NOMO-1 (cell line): Measurements from ENCODE around the gene UBAC2.
"Not testable (repeated sequence)": the region's sequence is repeated elsewhere in the genome, so short reads cannot be mapped to it uniquely, and the experiment has no call there.

Source experiments
- DNase-seq, 2 experiments: peaks; one replicate each; lab custom pipeline; 2025; ENCODE audit not compliant: unreplicated experiment in 2 of 2; lab: John Stamatoyannopoulos, UW

The UBAC2 gene

GRCh38 chr13:99182439-99182838 lies 18.2 kb upstream of the UBAC2 start:
- no peak for DNase-seq

DNA sequence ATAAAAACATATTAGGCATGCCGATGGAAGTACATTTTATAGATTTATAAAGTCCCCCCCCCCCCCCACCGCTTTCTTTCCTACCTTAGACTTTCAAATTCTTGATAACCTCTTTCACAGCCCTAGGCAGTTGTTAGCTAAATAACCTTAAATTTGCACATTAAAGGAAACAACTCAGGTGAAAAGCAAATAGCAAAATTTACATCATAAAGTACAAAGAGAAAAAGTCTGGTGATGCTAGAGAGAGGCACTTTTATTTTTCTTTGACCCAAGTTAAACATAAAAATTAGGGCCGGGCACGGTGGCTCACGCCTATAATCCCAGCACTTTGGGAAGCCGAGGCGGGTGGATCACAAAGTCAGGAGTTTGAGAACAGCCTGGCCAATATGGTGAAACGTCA lies 15.0 kb upstream of the UBAC2 start:
- DNase-seq = no peak

GRCh38 chr13:99190147-99190985 lies 10.3 kb upstream of the UBAC2 start:
- DNase-seq = no peak

GRCh38 chr13:99191336-99191899 lies 9.2 kb upstream of the UBAC2 start:
- DNase-seq = no peak

GRCh38 chr13:99191900-99192399 lies 8.7 kb upstream of the UBAC2 start:
- peak; percentile 76 to 79 for DNase-seq

- DNase-seq = no peak
These were observed 8.2 kb upstream of the UBAC2 start for GRCh38 chr13:99192480-99192879.

GRCh38 chr13:99193152-99193551 lies 7.5 kb upstream of the UBAC2 start:
- DNase-seq = no peak

- peak in 1 of 2 experiments; percentile 50 for DNase-seq
These were observed 4.1 kb upstream of the UBAC2 start for GRCh38 chr13:99196466-99197116.

- no peak for DNase-seq
These were observed 3.5 kb upstream of the UBAC2 start for GRCh38 chr13:99197117-99197651.

GRCh38 chr13:99199541-99200431 lies 868 bp upstream of the UBAC2 start:
- peak in 1 of 2 experiments; percentile 27 for DNase-seq

DNA sequence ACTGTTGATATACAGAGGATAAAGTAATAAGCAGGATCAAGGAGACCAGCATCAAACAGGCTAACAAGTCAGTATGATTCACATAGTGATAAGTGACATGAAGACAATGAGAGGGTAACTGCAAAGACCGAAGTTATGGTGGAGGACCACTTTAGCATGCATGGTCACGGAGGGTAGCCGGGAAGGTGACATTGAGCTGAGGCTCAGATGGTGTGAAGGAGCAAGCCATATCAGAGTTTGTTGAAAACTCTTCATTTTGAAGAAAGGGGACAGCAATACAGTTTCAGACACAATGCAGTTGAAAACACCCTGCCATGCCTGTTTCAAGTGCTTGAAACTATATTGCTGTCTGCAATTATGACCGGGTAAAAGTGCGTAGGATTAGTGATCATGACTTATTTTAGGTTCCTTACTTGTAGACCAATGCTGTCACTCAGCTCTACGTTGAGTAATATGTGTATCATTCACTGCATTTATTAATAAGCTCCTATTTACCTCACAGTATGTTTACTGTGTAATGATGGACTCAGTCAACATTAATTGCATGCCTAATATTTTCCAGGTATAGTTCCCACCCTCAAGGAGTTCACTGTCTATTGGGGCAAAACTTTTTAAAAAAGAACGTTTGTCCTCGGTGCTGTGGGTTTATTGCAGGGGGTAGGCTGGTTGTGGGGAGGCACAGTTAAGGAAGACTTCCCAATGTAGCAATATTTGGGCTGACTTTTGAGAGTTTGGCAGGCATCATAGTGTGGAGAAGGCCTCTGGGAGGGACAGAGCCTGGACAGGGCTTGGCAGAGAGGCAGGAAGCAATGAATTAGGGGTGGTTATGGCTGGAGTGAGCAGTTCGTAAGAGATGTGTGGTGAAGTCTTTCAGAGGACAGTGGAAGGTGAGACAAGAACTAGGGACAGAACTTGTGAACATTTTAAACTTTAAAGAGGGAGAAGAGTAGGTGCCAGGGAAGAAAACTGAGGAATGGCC lies 3.2 kb downstream of the UBAC2 start:
- no peak for DNase-seq

- no peak for DNase-seq
These were observed 5.1 kb downstream of the UBAC2 start for GRCh38 chr13:99205621-99206220.

DNA sequence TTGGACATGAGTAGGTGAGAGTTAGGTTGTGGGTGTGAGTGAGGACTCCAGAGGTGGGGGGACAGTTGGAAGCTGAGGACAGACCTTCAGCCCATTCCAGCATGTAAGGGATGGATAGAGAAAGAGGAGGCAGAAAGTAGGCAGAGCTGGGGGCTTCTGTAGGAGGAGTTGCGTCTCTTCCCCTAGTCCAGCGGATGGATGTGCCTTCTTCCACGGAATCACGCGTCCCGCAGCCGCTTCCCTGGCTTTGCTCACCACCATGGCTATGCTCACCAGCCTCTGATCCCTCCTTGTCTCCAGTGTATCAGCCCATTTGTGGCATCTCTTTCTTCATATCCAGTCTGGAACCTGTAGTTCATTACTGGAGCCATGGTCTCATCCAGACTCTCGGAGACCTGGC lies 5.6 kb downstream of the UBAC2 start:
- no peak for DNase-seq

DNA sequence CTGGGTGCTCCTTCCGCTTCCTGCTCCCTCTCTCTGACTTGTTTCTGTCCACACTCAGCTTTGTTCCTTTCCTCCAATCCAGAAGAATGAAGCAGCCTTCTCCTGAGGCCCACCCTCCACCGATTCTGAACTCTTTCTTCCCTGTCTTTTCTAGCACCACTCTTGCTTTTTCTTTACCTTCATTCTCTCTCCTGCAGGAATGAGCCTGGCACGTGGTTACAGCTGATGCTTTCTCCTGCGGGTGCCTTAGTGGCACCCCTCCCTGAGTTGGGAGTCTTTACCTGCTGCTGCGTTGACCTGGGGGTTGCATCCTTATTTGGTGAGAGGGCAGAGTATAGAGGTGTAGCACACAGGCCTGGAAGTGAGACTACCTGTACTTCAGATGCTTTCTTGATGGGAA lies 6.2 kb downstream of the UBAC2 start:
- DNase-seq = no peak

- no peak for DNase-seq
These were observed 6.9 kb downstream of the UBAC2 start for GRCh38 chr13:99207511-99207910.

DNA sequence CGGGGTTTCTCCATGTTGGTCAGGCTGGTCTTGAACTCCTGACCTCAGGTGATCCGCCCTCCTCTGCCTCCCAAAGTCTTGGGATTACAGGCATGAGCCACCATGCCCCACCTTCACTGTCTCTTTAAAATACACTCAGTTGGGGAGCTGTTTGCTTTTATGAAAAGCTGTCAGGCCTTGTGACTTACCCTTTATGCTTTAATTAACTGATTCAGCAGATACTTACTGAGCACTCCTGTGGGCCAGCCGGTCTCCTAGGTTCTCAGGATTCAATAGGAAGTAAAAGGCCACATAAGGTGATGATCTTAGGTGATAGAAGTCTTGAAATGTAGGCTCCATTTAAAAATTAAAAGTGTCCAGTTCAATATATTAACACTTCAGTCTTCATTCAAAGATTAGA lies 7.5 kb downstream of the UBAC2 start:
- no peak for DNase-seq

DNA sequence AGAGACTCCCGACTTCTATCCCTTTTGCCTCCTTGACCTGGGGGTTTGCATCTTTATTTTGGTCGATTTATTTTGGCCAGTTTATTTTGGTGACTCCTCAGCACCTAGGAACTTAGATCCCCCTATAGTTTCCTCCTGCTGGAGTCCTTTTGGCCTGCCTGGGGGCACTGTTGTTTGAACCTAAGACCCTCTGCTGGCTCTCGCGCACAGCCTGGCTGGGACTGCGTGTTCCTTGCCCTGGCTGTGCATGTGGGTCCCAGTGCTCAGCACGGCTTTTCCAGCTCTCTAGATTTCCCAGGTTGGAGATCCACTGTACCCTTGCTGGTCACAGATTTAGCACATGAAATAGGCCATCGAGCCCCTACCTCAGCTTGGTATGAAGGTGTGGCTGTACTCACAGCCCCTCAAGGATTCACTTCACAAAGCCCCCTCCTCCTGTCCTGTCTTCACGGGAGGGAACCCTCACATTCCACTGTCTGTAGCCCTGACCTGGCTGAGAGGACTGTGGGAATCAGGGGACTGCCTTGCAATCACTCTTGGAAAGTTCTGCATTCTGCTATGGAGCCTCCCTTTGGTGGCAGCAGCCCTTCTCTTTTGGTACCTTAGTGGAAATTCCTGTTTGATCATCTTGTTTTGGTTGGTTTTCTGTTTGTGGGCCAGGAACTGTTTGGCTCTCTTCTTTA lies 8.3 kb downstream of the UBAC2 start:
- DNase-seq = no peak

GRCh38 chr13:99210627-99211026 lies 10.0 kb downstream of the UBAC2 start:
- DNase-seq = not testable (repeated sequence)
